NCI-H2196 (cell line): Measurements from ENCODE around the gene ELFN2.
"Not testable (repeated sequence)": the region's sequence is repeated elsewhere in the genome, so short reads cannot be mapped to it uniquely, and the experiment has no call there.

ENCODE experiments used
- DNase-seq: peaks from one replicate; lab custom pipeline; 2025; ENCODE audit not compliant: unreplicated experiment; lab: John Stamatoyannopoulos, UW

The ELFN2 gene

GRCh38 chr22:37412495-37413250 lies 14.6 kb downstream of the ELFN2 start:
- DNase-seq: no peak

GRCh38 chr22:37411655-37412054 lies 15.6 kb downstream of the ELFN2 start:
- no peak for DNase-seq

- DNase-seq: no peak
These were observed 16.9 kb downstream of the ELFN2 start for GRCh38 chr22:37410174-37411055.

GRCh38 chr22:37409459-37410050 lies 17.7 kb downstream of the ELFN2 start:
- DNase-seq: no peak

DNA sequence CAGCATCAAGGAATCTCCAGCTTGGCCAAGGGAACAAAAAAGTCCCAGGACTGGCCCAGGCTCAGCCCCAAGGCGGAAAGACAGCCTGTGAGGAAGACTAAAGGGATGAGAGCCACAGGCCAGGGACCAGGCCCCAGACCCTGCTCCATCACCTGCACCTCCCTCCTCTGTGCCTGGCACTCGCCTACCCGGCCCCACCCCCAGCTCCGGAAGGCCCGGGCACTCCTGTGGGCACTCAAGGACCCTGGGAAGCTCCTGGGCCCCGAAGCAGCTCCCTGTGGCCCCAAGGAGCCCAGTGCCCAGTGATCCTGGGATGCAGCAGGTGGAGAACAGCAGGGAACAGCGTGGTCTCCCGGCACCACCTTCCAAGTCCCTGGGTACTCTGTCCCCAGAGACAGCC lies 18.2 kb downstream of the ELFN2 start:
- DNase-seq: no peak

- no peak for DNase-seq
These were observed 19.4 kb downstream of the ELFN2 start for GRCh38 chr22:37407856-37408255.

- DNase-seq: no peak
These were observed 20.6 kb downstream of the ELFN2 start for GRCh38 chr22:37406441-37407235.

GRCh38 chr22:37404091-37404490 lies 23.2 kb downstream of the ELFN2 start:
- no peak for DNase-seq

GRCh38 chr22:37403267-37403960 lies 23.9 kb downstream of the ELFN2 start:
- DNase-seq: no peak

- DNase-seq: no peak
These were observed 25.1 kb downstream of the ELFN2 start for GRCh38 chr22:37402184-37402506.

DNA sequence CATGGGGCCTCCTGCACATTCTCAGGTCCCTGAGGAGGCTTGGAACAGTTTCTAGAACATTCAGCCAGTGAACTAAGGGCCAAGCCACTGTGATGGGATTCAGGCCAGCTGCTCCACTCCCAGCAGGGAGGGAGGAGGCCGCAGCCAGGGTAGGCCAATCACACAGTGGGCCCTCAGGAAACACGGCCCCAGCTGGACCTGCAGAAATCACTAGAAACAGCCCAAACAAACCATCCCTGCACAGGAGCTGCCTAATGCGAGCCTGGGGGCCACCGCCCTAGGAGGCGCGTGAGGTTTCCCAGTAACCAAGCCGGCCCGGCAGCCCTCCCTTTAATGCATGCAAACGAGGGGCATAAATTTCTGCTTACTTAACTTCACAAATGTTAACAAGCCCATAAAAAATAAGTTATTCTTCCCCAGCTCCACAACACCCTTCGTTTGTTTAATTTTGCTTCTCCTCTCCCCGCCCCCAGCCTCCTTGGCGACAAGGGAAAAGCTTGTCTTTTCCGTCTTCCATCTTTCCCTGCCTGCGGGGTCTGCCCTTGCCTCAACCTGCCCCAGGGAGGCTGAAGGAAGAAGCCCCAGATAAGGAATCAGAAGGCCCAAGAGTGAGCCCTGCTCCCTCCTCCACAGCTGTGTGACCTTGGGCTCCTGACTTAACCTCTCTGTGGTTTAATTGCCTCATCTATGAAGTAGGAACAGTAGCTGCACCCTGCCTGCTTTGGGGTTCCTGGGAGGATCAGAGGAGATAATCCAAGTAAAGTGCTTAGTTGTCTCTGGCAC lies 25.7 kb downstream of the ELFN2 start:
- no peak for DNase-seq

- DNase-seq: no peak
These were observed 26.6 kb downstream of the ELFN2 start for GRCh38 chr22:37400719-37401118.

- DNase-seq: not testable (repeated sequence)
These were observed 27.8 kb downstream of the ELFN2 start for GRCh38 chr22:37399457-37399856.

GRCh38 chr22:37397226-37397625 lies 30.1 kb downstream of the ELFN2 start:
- no peak for DNase-seq

DNA sequence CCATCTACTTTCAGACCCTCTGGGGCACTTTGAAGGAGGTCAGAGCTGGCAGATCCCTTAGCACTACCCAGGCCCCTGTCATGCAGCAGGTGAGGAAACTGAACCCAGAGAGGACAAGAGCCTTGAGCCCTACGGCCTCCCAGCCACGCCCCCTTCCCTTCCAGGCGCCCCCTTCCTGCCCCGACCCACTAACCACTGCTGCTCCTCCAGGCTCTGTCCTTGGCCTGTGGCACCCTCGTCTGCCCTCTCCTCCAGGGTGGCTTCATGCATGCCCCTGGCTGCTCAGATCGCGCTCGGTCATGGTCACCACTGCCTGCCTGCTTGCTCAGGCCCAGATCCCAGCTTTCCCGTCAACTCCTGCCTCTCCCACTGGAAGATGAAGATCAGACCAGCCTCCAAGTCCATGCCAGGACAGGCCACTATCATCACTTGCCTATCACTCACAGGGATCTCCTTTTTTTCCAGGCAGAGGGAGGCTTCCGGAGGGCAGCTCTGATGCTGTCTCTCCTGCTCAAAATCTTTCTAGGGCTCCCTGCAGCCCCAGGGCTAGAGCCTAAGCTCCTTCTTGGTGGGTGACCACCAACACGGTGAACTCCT lies 30.7 kb downstream of the ELFN2 start:
- DNase-seq: no peak

- DNase-seq: no peak
These were observed 32.9 kb downstream of the ELFN2 start for GRCh38 chr22:37394341-37394740.

DNA sequence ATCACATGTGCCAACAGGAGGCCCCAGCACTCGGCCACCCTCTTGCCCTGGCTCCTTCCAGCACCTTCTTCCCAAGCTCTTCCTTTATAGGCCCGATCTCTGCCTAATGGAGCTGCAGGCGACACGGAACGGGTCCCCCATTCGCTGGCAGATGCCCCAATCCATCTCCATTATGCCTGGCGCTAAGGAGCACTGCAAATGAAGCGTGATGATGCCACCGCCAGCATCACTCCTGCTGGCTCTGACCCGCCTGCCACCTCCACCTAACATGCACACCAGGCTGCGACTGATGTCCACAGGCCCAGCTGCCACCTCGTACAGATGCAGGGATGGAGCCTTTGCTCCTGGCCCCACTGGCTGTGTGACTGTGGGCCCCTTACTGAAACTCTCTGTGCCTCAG lies 33.5 kb downstream of the ELFN2 start:
- no peak for DNase-seq

GRCh38 chr22:37392721-37393328 lies 34.5 kb downstream of the ELFN2 start:
- no peak for DNase-seq

- no peak for DNase-seq
These were observed 35.6 kb downstream of the ELFN2 start for GRCh38 chr22:37391702-37392101.
